ENCODE results near the gene TSPAN3. TPM values are rescaled to one million over a fixed set of nuclear protein-coding genes. Genes with fewer than 3 reads are reported as not detected.

The TSPAN3 gene
- total RNA-seq, 1 donor from 2014 or later, result 223 TPM

- Histone ChIP-seq H3K79me2 (ENCODE audit: insufficient read depth, low read length) (no peaks in the 10 kb centered on the region), H3K4me1 (ENCODE audit: insufficient read depth, low read length) (no peaks in the 10 kb centered on the region), H3K9ac (ENCODE audit: low read length) (no peak overlapping the region), H2AFZ (ENCODE audit: low read depth, low read length) (no peak overlapping the region), H3K27ac (ENCODE audit: low read depth, low read length) (no peak overlapping the region), H3K4me2 (ENCODE audit: low read length) (no peak overlapping the region), H3K27me3 (ENCODE audit: insufficient read depth, low read length) (peaks cover 2% of the 10 kb centered on the region), H3K36me3 (ENCODE audit: insufficient read depth, low read length) (no peaks in the 10 kb centered on the region), H4K20me1 (ENCODE audit: insufficient read depth, low read length) (no peaks in the 10 kb centered on the region), H3K9me3 (ENCODE audit: insufficient read depth, low read depth, low read length) (no peaks in the 10 kb centered on the region), H3K4me3 (ENCODE audit: insufficient read depth, low read depth, low read length) (no peak overlapping the region)
- no peak overlapping the region for H3K27ac Mint-ChIP-seq (ENCODE audit: unreplicated experiment)
- no peak overlapping the region for H3K4me3 Mint-ChIP-seq (ENCODE audit: unreplicated experiment)
- peaks cover 38% of the 10 kb centered on the region for H3K27me3 Mint-ChIP-seq (ENCODE audit: low read depth, unreplicated experiment)
- peaks cover 3% of the 10 kb centered on the region for H3K9me3 Mint-ChIP-seq (ENCODE audit: unreplicated experiment)
- H3K36me3 Mint-ChIP-seq (ENCODE audit: low read depth, unreplicated experiment), result no peaks in the 10 kb centered on the region
- DNase-seq (ENCODE audit: low read depth), result no peak
- peaks cover 5% of the 10 kb centered on the region for H3K4me1 Mint-ChIP-seq (ENCODE audit: low read depth, unreplicated experiment)
- no peak for FAIRE-seq
- TF ChIP-seq EZH2 (IDR thresholded peaks at IDR 0.05; ENCODE audit: insufficient read depth, low read length), result no peak
- TF ChIP-seq, protein P1, sequence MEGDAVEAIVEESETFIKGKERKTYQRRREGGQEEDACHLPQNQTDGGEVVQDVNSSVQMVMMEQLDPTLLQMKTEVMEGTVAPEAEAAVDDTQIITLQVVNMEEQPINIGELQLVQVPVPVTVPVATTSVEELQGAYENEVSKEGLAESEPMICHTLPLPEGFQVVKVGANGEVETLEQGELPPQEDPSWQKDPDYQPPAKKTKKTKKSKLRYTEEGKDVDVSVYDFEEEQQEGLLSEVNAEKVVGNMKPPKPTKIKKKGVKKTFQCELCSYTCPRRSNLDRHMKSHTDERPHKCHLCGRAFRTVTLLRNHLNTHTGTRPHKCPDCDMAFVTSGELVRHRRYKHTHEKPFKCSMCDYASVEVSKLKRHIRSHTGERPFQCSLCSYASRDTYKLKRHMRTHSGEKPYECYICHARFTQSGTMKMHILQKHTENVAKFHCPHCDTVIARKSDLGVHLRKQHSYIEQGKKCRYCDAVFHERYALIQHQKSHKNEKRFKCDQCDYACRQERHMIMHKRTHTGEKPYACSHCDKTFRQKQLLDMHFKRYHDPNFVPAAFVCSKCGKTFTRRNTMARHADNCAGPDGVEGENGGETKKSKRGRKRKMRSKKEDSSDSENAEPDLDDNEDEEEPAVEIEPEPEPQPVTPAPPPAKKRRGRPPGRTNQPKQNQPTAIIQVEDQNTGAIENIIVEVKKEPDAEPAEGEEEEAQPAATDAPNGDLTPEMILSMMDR (IDR thresholded peaks at IDR 0.05; ENCODE audit: insufficient read depth, low read depth, low read length), result no peak
Observed at GRCh38 chr15:77014132-77015081, 56.5 kb downstream of the TSPAN3 start.

DNA sequence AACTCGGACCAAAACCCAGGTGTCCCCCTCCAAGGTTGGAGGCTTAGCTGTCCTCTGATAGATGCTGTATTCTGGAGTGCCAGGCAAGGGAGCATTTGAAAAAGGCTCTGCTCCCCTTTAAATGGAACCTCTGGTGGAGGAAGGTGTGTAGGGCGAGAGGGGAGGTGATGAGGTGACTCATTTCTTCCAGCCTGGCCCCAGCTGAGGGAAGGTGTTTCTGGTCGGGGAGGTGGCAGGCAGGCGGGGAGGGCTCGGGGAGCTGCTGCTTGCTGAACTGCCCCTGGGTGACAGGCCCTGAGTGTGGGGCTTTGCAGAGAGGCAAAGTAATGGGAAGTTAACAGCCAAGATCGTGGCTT, 57.2 kb downstream of the TSPAN3 start:
- no peak overlapping the region for H3K27ac ChIP-seq (ENCODE audit: low read depth, low read length)
- H3K4me3 ChIP-seq (ENCODE audit: insufficient read depth, low read depth, low read length), result no peak overlapping the region
- TF ChIP-seq, protein P1 (IDR thresholded peaks at IDR 0.05; ENCODE audit: insufficient read depth, low read depth, low read length), result no peak
- no peak for TF ChIP-seq EZH2 (IDR thresholded peaks at IDR 0.05; ENCODE audit: insufficient read depth, low read length)
- Mint-ChIP-seq H3K9me3 (ENCODE audit: unreplicated experiment) (peaks cover 3% of the 10 kb centered on the region), H3K27me3 (ENCODE audit: low read depth, unreplicated experiment) (peaks cover 41% of the 10 kb centered on the region), H3K27ac (ENCODE audit: unreplicated experiment) (no peak overlapping the region), H3K36me3 (ENCODE audit: low read depth, unreplicated experiment) (no peaks in the 10 kb centered on the region), H3K4me1 (ENCODE audit: low read depth, unreplicated experiment) (peaks cover 5% of the 10 kb centered on the region), H3K4me3 (ENCODE audit: unreplicated experiment) (no peak overlapping the region)
- DNase-seq (ENCODE audit: low read depth), result no peak
- no peak overlapping the region for H3K4me2 ChIP-seq (ENCODE audit: low read length)
- H3K36me3 ChIP-seq (ENCODE audit: insufficient read depth, low read length), result no peaks in the 10 kb centered on the region
- peaks cover 2% of the 10 kb centered on the region for H3K27me3 ChIP-seq (ENCODE audit: insufficient read depth, low read length)
- no peaks in the 10 kb centered on the region for H3K4me1 ChIP-seq (ENCODE audit: insufficient read depth, low read length)
- H4K20me1 ChIP-seq (ENCODE audit: insufficient read depth, low read length), result no peaks in the 10 kb centered on the region
- H3K79me2 ChIP-seq (ENCODE audit: insufficient read depth, low read length), result no peaks in the 10 kb centered on the region
- no peak overlapping the region for H2AFZ ChIP-seq (ENCODE audit: low read depth, low read length)
- no peak for FAIRE-seq
- no peaks in the 10 kb centered on the region for H3K9me3 ChIP-seq (ENCODE audit: insufficient read depth, low read depth, low read length)
- no peak overlapping the region for H3K9ac ChIP-seq (ENCODE audit: low read length)

DNA sequence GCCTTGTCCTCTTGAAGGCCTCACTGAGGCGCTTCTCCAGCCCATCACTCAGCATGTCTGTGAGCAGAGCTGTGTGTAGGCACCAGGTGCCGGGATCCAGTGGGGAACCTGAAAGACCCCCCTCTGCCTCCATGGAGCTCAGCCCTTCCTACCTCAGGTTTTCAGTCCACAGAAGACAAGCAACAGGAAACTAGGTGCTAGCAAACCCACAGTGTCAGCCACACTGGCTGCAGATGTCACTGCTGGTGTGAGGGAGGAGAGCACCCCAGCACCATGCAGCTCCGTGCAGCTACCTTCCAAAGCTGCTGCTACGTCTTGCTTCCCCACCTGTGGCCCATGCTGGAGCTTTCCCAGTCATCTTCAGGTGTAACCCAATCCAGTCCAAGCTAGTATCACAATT, 58.0 kb downstream of the TSPAN3 start:
- no peaks in the 10 kb centered on the region for H3K36me3 Mint-ChIP-seq (ENCODE audit: low read depth, unreplicated experiment)
- no peaks in the 10 kb centered on the region for H3K36me3 ChIP-seq (ENCODE audit: insufficient read depth, low read length)
- H3K4me3 ChIP-seq (ENCODE audit: insufficient read depth, low read depth, low read length), result no peak overlapping the region
- peaks cover 5% of the 10 kb centered on the region for H3K4me1 Mint-ChIP-seq (ENCODE audit: low read depth, unreplicated experiment)
- H3K9ac ChIP-seq (ENCODE audit: low read length), result no peak overlapping the region
- no peak overlapping the region for H3K4me3 Mint-ChIP-seq (ENCODE audit: unreplicated experiment)
- FAIRE-seq, result no peak
- no peak overlapping the region for H2AFZ ChIP-seq (ENCODE audit: low read depth, low read length)
- peaks cover 2% of the 10 kb centered on the region for H3K27me3 ChIP-seq (ENCODE audit: insufficient read depth, low read length)
- no peaks in the 10 kb centered on the region for H3K79me2 ChIP-seq (ENCODE audit: insufficient read depth, low read length)
- peaks cover 3% of the 10 kb centered on the region for H3K9me3 Mint-ChIP-seq (ENCODE audit: unreplicated experiment)
- no peak for DNase-seq (ENCODE audit: low read depth)
- no peak overlapping the region for H3K27ac Mint-ChIP-seq (ENCODE audit: unreplicated experiment)
- no peaks in the 10 kb centered on the region for H4K20me1 ChIP-seq (ENCODE audit: insufficient read depth, low read length)
- no peaks in the 10 kb centered on the region for H3K9me3 ChIP-seq (ENCODE audit: insufficient read depth, low read depth, low read length)
- H3K27ac ChIP-seq (ENCODE audit: low read depth, low read length), result no peak overlapping the region
- peaks cover 39% of the 10 kb centered on the region for H3K27me3 Mint-ChIP-seq (ENCODE audit: low read depth, unreplicated experiment)
- TF ChIP-seq, protein P1 (IDR thresholded peaks at IDR 0.05; ENCODE audit: insufficient read depth, low read depth, low read length), result no peak
- H3K4me2 ChIP-seq (ENCODE audit: low read length), result no peak overlapping the region
- H3K4me1 ChIP-seq (ENCODE audit: insufficient read depth, low read length), result no peaks in the 10 kb centered on the region

Measured in astrocyte (in vitro differentiated cells and primary cell).